Measurements from ENCODE around the gene CALML6. TPM values are rescaled to one million over a fixed set of nuclear protein-coding genes. Genes with fewer than 3 reads are reported as not detected.
A peak's percentile ranks its signal among the peaks of the same experiment; 100 is the strongest.
"Not testable (repeated sequence)": the region's sequence is repeated elsewhere in the genome, so short reads cannot be mapped to it uniquely, and the experiment has no call there.

CALML6 gene
- total RNA-seq, 6 experiments from 2014 or later: 0.11 to 0.95 (median 0.48) TPM; not detected in 1

GRCh38 chr1:1880617-1881312, 34.3 kb upstream of the CALML6 start:
- no peak for DNase-seq
- TF ChIP-seq, protein P1, sequence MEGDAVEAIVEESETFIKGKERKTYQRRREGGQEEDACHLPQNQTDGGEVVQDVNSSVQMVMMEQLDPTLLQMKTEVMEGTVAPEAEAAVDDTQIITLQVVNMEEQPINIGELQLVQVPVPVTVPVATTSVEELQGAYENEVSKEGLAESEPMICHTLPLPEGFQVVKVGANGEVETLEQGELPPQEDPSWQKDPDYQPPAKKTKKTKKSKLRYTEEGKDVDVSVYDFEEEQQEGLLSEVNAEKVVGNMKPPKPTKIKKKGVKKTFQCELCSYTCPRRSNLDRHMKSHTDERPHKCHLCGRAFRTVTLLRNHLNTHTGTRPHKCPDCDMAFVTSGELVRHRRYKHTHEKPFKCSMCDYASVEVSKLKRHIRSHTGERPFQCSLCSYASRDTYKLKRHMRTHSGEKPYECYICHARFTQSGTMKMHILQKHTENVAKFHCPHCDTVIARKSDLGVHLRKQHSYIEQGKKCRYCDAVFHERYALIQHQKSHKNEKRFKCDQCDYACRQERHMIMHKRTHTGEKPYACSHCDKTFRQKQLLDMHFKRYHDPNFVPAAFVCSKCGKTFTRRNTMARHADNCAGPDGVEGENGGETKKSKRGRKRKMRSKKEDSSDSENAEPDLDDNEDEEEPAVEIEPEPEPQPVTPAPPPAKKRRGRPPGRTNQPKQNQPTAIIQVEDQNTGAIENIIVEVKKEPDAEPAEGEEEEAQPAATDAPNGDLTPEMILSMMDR (IDR thresholded peaks at IDR 0.05): no peak
- Mint-ChIP-seq H3K27me3 (ENCODE audit: insufficient read depth) (peaks cover 4% of the 10 kb centered on the region), H3K9me3 (no peaks in the 10 kb centered on the region), H3K4me1 (ENCODE audit: low read depth) (peaks cover 70% of the 10 kb centered on the region), H3K4me3 (no peak overlapping the region), H3K36me3 (ENCODE audit: low read depth) (peaks cover 17% of the 10 kb centered on the region), H3K27ac (peak overlapping the region; percentile 84)

GRCh38 chr1:1881727-1882126, 33.3 kb upstream of the CALML6 start:
- TF ChIP-seq, protein P1 (IDR thresholded peaks at IDR 0.05): no peak
- Mint-ChIP-seq H3K4me1 (ENCODE audit: low read depth) (peaks cover 68% of the 10 kb centered on the region), H3K9me3 (no peaks in the 10 kb centered on the region), H3K27me3 (ENCODE audit: insufficient read depth) (no peaks in the 10 kb centered on the region; the same call in none of the 2 replicates), H3K36me3 (ENCODE audit: low read depth) (peaks cover 12% of the 10 kb centered on the region), H3K4me3 (no peak overlapping the region; the same call in 1 of the 2 replicates), H3K27ac (peak overlapping the region; percentile 84; the same call in 1 of the 2 replicates)
- DNase-seq: no peak

GRCh38 chr1:1883092-1883873, 31.8 kb upstream of the CALML6 start:
- no peaks in the 10 kb centered on the region; the same call in none of the 2 replicates for H3K27me3 Mint-ChIP-seq (ENCODE audit: insufficient read depth)
- peaks cover 20% of the 10 kb centered on the region for H3K36me3 Mint-ChIP-seq (ENCODE audit: low read depth)
- H3K4me1 Mint-ChIP-seq (ENCODE audit: low read depth): peaks cover 70% of the 10 kb centered on the region
- H3K27ac Mint-ChIP-seq: peak overlapping the region; percentile 84
- no peaks in the 10 kb centered on the region for H3K9me3 Mint-ChIP-seq
- DNase-seq: no peak
- TF ChIP-seq, protein P1 (IDR thresholded peaks at IDR 0.05): no peak
- peak overlapping the region; percentile 32 for H3K4me3 Mint-ChIP-seq

DNA sequence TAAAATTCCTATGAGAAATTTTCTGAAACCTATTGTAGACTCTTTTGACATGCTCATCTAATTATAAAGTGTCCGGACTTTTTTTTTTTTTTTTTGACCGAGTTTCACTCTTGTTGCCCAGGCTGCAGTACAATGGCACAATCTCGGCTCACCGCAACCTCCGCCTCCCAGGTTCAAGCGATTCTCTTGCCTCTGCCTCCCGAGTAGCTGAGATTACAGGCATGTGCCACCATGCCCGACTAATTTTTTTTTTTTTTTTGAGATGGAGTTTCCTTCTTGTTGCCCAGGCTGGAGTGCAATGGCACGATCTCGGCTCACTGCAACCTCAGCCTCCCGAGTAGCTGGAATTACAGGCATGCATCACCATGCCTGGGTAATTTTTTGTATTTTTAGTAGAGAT, 31.2 kb upstream of the CALML6 start:
- Mint-ChIP-seq H3K4me3 (peak overlapping the region; percentile 32; the same call in 1 of the 2 replicates), H3K27ac (peak overlapping the region; percentile 84), H3K4me1 (ENCODE audit: low read depth) (peaks cover 70% of the 10 kb centered on the region), H3K36me3 (ENCODE audit: low read depth) (peaks cover 17% of the 10 kb centered on the region)
- H3K27me3 Mint-ChIP-seq (ENCODE audit: insufficient read depth); H3K9me3 Mint-ChIP-seq; DNase-seq: not testable (repeated sequence)

GRCh38 chr1:1889090-1889750, 25.8 kb upstream of the CALML6 start:
- TF ChIP-seq, protein P1 (IDR thresholded peaks at IDR 0.05): no peak
- no peaks in the 10 kb centered on the region for H3K9me3 Mint-ChIP-seq
- DNase-seq: no peak
- H3K4me1 Mint-ChIP-seq (ENCODE audit: low read depth): peaks cover 42% of the 10 kb centered on the region
- H3K36me3 Mint-ChIP-seq (ENCODE audit: low read depth): peaks cover 22% of the 10 kb centered on the region
- peak overlapping the region; percentile 86 for H3K27ac Mint-ChIP-seq
- peak overlapping the region; percentile 95 for H3K4me3 Mint-ChIP-seq
- peaks cover 1% of the 10 kb centered on the region for H3K27me3 Mint-ChIP-seq (ENCODE audit: insufficient read depth)
